Ascending aorta (tissue), 2 donors: ENCODE results near the gene KATNB1. TPM values are rescaled to one million over a fixed set of nuclear protein-coding genes. Genes with fewer than 3 reads are reported as not detected.
A peak's percentile ranks its signal among the peaks of the same experiment; 100 is the strongest.
"Not testable (repeated sequence)": the region's sequence is repeated elsewhere in the genome, so short reads cannot be mapped to it uniquely, and the experiment has no call there.

Source experiments
- DNase-seq, 2 donors: peaks; one replicate each; pipeline ENCODE4 v3.0.0-alpha.2; 2019; ENCODE audit warnings: low spot score in 2 of 2
- H3K27ac ChIP-seq, 2 donors: fragments of 200-600 bp; sonication (generic); one replicate each; pipeline ENCODE4 v1.5.1; 2016 to 2017; ENCODE audit warnings: mild to moderate bottlenecking in 1 of 2
- H3K27me3 ChIP-seq: fragments of 200-600 bp; sonication (generic); one replicate; pipeline ENCODE4 v1.5.1; 2017
- H3K36me3 ChIP-seq, 2 donors: fragments of 200-600 bp; sonication (generic); one replicate each; pipeline ENCODE4 v1.5.1; 2016
- H3K4me1 ChIP-seq, 2 donors: fragments of 200-600 bp; sonication (generic); one replicate each; pipeline ENCODE4 v1.5.1; 2016 to 2017; ENCODE audit warnings: mild to moderate bottlenecking in 1 of 2
- H3K4me3 ChIP-seq, 2 donors: fragments of 200-600 bp; sonication (generic); one replicate each; pipeline ENCODE4 v1.5.1; 2016 to 2017; ENCODE audit warnings: mild to moderate bottlenecking in 1 of 2
- H3K9me3 ChIP-seq, 2 donors: fragments of 200-600 bp; sonication (generic); one replicate each; pipeline ENCODE4 v1.5.1; 2016
- intact Hi-C: fragments of 100-400 bp; cut with DNase I; formaldehyde crosslinking; loops from one replicate; pipeline ENCODE4 v1.15.1; 2023
- total RNA-seq: library from RNA; depleted of rRNA; stranded (reverse); fragments of >200 nt; gene quantifications from one replicate; pipeline ENCODE4 v1.1.0, GENCODE V29; 2016
- TF ChIP-seq, protein P1 (sequence below), 3 experiments: fragments of 200-600 bp in 2 of 3; fragments of 450-650 bp in 1 of 3; sonication (generic) in 2 of 3; IDR thresholded peaks; one replicate each; pipeline ENCODE4 v1.5.1; 2016 to 2019; ENCODE audit warnings: antibody characterized with exemption in 3 of 3, mild to moderate bottlenecking in 1 of 3, moderate library complexity in 1 of 3

KATNB1 gene
- total RNA-seq, 1 donor from 2014 or later: 35.3 TPM

DNA sequence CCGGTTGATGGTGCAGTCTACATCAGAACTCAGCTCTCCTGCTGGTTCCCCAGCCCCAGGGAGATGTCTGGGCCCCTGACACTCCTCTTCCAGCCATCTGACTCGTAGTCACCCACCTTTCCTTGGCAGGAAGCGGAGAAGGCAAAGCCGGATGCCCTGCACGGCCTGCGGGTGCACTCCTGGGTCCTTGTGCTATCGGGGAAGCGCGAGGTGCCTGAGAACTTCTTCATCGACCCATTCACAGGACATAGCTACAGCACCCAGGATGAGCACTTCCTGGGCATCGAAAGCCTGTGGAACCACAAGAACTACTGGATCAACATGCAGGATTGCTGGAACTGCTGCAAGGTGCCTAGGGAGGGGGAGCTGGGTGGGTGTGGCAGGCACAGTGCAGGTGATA lies 28.2 kb upstream of the KATNB1 start:
- H3K4me3 ChIP-seq: no peak overlapping the region
- intact Hi-C loops: no loop called here
- no peak overlapping the region for H3K27ac ChIP-seq
- no peaks in the 10 kb centered on the region for H3K36me3 ChIP-seq
- TF ChIP-seq, protein P1, sequence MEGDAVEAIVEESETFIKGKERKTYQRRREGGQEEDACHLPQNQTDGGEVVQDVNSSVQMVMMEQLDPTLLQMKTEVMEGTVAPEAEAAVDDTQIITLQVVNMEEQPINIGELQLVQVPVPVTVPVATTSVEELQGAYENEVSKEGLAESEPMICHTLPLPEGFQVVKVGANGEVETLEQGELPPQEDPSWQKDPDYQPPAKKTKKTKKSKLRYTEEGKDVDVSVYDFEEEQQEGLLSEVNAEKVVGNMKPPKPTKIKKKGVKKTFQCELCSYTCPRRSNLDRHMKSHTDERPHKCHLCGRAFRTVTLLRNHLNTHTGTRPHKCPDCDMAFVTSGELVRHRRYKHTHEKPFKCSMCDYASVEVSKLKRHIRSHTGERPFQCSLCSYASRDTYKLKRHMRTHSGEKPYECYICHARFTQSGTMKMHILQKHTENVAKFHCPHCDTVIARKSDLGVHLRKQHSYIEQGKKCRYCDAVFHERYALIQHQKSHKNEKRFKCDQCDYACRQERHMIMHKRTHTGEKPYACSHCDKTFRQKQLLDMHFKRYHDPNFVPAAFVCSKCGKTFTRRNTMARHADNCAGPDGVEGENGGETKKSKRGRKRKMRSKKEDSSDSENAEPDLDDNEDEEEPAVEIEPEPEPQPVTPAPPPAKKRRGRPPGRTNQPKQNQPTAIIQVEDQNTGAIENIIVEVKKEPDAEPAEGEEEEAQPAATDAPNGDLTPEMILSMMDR (IDR thresholded peaks at IDR 0.05): no peak
- peak in 1 of 2 donors; percentile 42 for DNase-seq
- H3K4me1 ChIP-seq: no peaks in the 10 kb centered on the region
- H3K9me3 ChIP-seq: no peaks in the 10 kb centered on the region
- no peaks in the 10 kb centered on the region for H3K27me3 ChIP-seq

DNA sequence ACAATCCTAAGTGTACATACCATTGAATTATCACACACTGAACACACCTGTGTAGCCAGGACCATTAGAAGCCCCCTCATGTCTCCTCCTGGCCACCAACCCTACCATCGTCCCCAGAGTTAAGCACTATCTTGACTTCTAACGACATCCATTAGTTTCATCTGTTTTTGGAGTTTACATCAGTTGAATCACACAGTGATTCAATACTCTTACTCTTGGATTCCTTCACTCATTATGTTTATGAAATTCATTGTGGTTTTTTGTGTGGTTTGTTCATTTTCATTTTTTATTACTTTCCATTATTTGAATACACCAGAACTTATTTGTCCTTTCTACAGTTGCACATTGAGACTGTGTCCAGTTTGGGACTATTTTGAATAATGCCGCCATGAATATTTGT lies 27.4 kb upstream of the KATNB1 start:
- DNase-seq: peak in 1 of 2 donors; percentile 3
- Histone ChIP-seq H3K4me3 (no peak overlapping the region), H3K36me3 (no peaks in the 10 kb centered on the region), H3K27ac (no peak overlapping the region), H3K27me3 (no peaks in the 10 kb centered on the region), H3K4me1 (no peaks in the 10 kb centered on the region), H3K9me3 (no peaks in the 10 kb centered on the region)
- intact Hi-C loops: no loop called here
- TF ChIP-seq, protein P1 (IDR thresholded peaks at IDR 0.05): no peak

DNA sequence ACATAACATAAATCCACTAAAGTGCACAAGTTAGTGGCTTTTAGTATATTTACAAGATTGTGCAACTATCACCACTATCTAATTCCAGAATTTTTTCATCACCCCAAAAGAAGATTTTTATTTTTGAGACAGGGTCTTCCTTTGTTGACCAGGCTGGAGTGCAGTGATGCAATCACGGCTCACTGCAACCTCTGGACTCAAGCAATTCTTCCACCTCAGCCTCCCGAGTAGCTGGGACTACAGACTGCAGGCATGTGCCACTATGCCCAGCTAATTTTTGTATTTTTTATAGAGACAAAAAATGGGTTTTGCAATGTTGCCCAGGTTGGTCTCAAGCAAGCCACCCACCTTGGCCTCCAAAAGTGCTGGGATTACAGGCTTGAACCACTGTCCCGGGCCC lies 25.9 kb upstream of the KATNB1 start:
- intact Hi-C loops: no loop called here

DNA sequence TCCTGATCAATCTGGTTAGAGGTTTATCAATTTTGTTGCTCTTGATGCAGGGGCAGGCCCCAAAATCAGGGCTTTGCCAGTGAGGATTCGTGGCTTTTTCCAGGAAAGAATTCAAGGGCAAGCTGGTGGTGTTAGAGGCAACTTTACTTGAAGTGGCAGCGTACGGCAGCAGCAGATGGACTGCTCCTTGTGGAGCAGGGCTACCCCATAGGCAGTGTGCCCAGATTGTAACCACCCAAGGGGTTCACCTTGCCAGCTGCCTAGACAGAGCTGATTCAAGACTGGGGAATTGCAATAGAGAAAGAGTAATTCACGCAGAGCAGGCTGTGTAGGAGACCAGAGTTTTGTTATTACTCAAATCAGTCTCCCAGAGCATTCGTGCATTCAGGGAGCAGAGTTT lies 24.2 kb upstream of the KATNB1 start:
- H3K9me3 ChIP-seq: no peaks in the 10 kb centered on the region
- H3K4me3 ChIP-seq: no peak overlapping the region
- TF ChIP-seq, protein P1 (IDR thresholded peaks at IDR 0.05): no peak
- no peaks in the 10 kb centered on the region for H3K27me3 ChIP-seq
- no peaks in the 10 kb centered on the region for H3K4me1 ChIP-seq
- no peak overlapping the region for H3K27ac ChIP-seq
- DNase-seq: peak in 1 of 2 donors; percentile 51
- intact Hi-C loops: no loop called here
- H3K36me3 ChIP-seq: no peaks in the 10 kb centered on the region

More for the DNA sequence above, 25.9 kb upstream of the KATNB1 start:
- DNase-seq: peak in 1 of 2 donors; percentile 7
- H3K4me1 ChIP-seq: no peaks in the 10 kb centered on the region
- H3K36me3 ChIP-seq: no peaks in the 10 kb centered on the region
- TF ChIP-seq, protein P1 (IDR thresholded peaks at IDR 0.05): no peak
- H3K4me3 ChIP-seq: no peak overlapping the region
- H3K27ac ChIP-seq: no peak overlapping the region
- no peaks in the 10 kb centered on the region for H3K9me3 ChIP-seq
- H3K27me3 ChIP-seq: no peaks in the 10 kb centered on the region

DNA sequence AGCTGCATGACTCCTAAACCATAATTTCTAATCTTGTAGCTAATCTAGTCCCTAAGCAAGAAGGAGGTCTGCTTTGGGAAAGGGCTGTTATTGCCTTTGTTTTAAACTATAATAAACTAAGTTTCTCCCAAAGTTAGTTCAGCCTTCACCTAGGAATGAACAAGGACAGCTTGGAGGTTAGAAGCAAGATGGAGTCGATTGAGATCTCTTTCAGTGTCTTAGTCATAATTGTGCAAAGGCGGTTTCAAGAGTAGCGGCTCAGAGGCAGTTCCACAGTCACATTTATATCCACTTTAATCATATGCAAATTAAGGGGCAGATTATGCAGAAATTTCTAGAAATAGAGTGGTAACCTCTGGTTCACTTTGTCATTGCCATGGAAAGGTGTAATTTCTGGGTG lies 23.6 kb upstream of the KATNB1 start:
- no peaks in the 10 kb centered on the region for H3K27me3 ChIP-seq
- H3K36me3 ChIP-seq: no peaks in the 10 kb centered on the region
- no peak for DNase-seq
- H3K27ac ChIP-seq: no peak overlapping the region
- intact Hi-C loops: no loop called here
- H3K4me3 ChIP-seq: no peak overlapping the region
- TF ChIP-seq, protein P1 (IDR thresholded peaks at IDR 0.05): no peak
- no peaks in the 10 kb centered on the region for H3K4me1 ChIP-seq
- no peaks in the 10 kb centered on the region for H3K9me3 ChIP-seq

DNA sequence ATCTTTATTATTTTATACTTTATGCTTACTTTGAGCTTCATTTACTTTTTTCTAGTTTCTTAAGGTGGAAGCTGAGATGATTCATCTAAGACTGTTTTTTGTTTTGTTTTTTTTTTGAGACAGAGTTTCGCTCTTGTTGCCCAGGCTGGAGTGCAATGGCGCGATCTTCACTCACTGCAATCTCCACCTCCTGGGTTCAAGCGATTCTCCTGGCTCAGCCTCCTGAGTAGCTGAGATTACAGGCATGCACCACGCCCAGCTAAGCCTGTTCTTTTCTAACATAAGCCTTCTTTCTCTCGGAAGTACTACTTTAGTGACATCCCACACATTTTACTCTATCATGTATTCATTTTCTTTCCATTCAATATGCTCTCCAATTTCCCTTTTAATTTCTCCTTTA lies 23.0 kb upstream of the KATNB1 start:
- H3K9me3 ChIP-seq, H3K27me3 ChIP-seq, H3K27ac ChIP-seq, H3K4me1 ChIP-seq, H3K4me3 ChIP-seq, DNase-seq, H3K36me3 ChIP-seq, intact Hi-C loops: not testable (repeated sequence)
